HEK293 (cell line): ENCODE data around the gene DCAF7.

Experiments used
- CTCF ChIA-PET: fragments of 350-600 bp; formaldehyde crosslinking; extraction: SDS; loops from one replicate; lab custom pipeline; 2021; ENCODE audit warnings: antibody characterized with exemption; lab: Yijun Ruan, JAX
- POLR2A ChIA-PET: fragments of 300-600 bp; formaldehyde crosslinking; extraction: SDS; loops from one replicate; lab custom pipeline; 2020; ENCODE audit warnings: antibody characterized with exemption, inconsistent platforms; lab: Yijun Ruan, JAX
- H3K27ac ChIP-seq: fragments of 200-500 bp; sonication (Bioruptor generic); 2 replicates; pipeline ENCODE4 v1.5.1; 2014; ENCODE audit warnings: low read depth, low read length, control low read depth, inconsistent platforms; ENCODE audit errors: extremely low read depth
- H3K36me3 ChIP-seq, 2 experiments: fragments of 200-500 bp in 1 of 2; sonication (Bioruptor generic) in 1 of 2; 1 replicate in 1 of 2; 2 replicates in 1 of 2; pipeline ENCODE4 v1.5.1; 2014 to 2017; ENCODE audit warnings: inconsistent platforms in 2 of 2, low read length in 2 of 2; ENCODE audit not compliant: control insufficient read depth in 2 of 2, insufficient read depth in 1 of 2
- H3K4me1 ChIP-seq: fragments of 200-500 bp; sonication (Bioruptor generic); 2 replicates; pipeline ENCODE4 v1.5.1; 2014; ENCODE audit warnings: mild to moderate bottlenecking, low read length, inconsistent platforms; ENCODE audit not compliant: control insufficient read depth, insufficient read depth
- H3K4me3 ChIP-seq: 2 replicates; pipeline ENCODE4 v1.5.1; 2011; ENCODE audit warnings: low read depth, mild to moderate bottlenecking, control low read depth, low read length, moderate library complexity
- H3K9me3 ChIP-seq: fragments of 200-500 bp; sonication (Bioruptor generic); 2 replicates; pipeline ENCODE4 v1.5.1; 2014; ENCODE audit warnings: low read depth, low read length, inconsistent platforms; ENCODE audit not compliant: control insufficient read depth, insufficient read depth
- KLF1 ChIP-seq: fragments of 450-650 bp; formaldehyde crosslinking; IDR thresholded peaks from 2 replicates; pipeline ENCODE4 v1.5.1; 2016; ENCODE audit warnings: missing biosample characterization, missing genetic modification characterization
- MYNN ChIP-seq: fragments of 450-650 bp; formaldehyde crosslinking; IDR thresholded peaks from 2 replicates; pipeline ENCODE4 v1.5.1; 2016; ENCODE audit warnings: missing biosample characterization, missing genetic modification characterization, borderline replicate concordance
- OSR2 ChIP-seq: fragments of 450-650 bp; formaldehyde crosslinking; IDR thresholded peaks from 2 replicates; pipeline ENCODE4 v1.5.1; 2016; ENCODE audit warnings: missing biosample characterization, missing genetic modification characterization
- SALL2 ChIP-seq: fragments of 450-650 bp; formaldehyde crosslinking; IDR thresholded peaks from 2 replicates; pipeline ENCODE4 v1.5.0; 2017; ENCODE audit warnings: missing biosample characterization, mild to moderate bottlenecking, missing genetic modification characterization, borderline replicate concordance
- TSHZ1 ChIP-seq: fragments of 450-650 bp; formaldehyde crosslinking; IDR thresholded peaks from 2 replicates; pipeline ENCODE4 v1.5.1; 2016; ENCODE audit warnings: missing biosample characterization, missing genetic modification characterization, borderline replicate concordance
- ZFP41 ChIP-seq: fragments of 450-650 bp; formaldehyde crosslinking; IDR thresholded peaks from 2 replicates; pipeline ENCODE4 v1.5.1; 2016; ENCODE audit warnings: missing biosample characterization, missing genetic modification characterization, borderline replicate concordance
- ZFP69B ChIP-seq: fragments of 450-650 bp; formaldehyde crosslinking; IDR thresholded peaks from 2 replicates; pipeline ENCODE4 v1.5.1; 2016; ENCODE audit warnings: missing biosample characterization, missing genetic modification characterization
- ZNF146 ChIP-seq: fragments of 450-650 bp; formaldehyde crosslinking; IDR thresholded peaks from 2 replicates; pipeline ENCODE4 v1.5.1; 2016; ENCODE audit warnings: missing biosample characterization, missing genetic modification characterization
- ZNF174 ChIP-seq: fragments of 450-650 bp; formaldehyde crosslinking; IDR thresholded peaks from 2 replicates; pipeline ENCODE4 v1.5.0; 2017; ENCODE audit warnings: missing biosample characterization, mild to moderate bottlenecking, missing genetic modification characterization
- ZNF248 ChIP-seq: fragments of 450-650 bp; formaldehyde crosslinking; IDR thresholded peaks from 2 replicates; pipeline ENCODE4 v1.5.1; 2017; ENCODE audit warnings: missing biosample characterization, missing genetic modification characterization
- ZNF280D ChIP-seq: fragments of 450-650 bp; formaldehyde crosslinking; IDR thresholded peaks from 2 replicates; pipeline ENCODE4 v1.5.1; 2016; ENCODE audit warnings: missing biosample characterization, missing genetic modification characterization
- ZNF354C ChIP-seq: fragments of 450-650 bp; formaldehyde crosslinking; IDR thresholded peaks from 2 replicates; pipeline ENCODE4 v1.5.1; 2016; ENCODE audit warnings: missing biosample characterization, missing genetic modification characterization, low read depth, borderline replicate concordance
- ZNF394 ChIP-seq: fragments of 450-650 bp; formaldehyde crosslinking; IDR thresholded peaks from 2 replicates; pipeline ENCODE4 v1.5.1; 2016; ENCODE audit warnings: missing biosample characterization, missing genetic modification characterization, mild to moderate bottlenecking, moderate library complexity, borderline replicate concordance
- ZNF48 ChIP-seq: fragments of 450-650 bp; formaldehyde crosslinking; IDR thresholded peaks from 2 replicates; pipeline ENCODE4 v1.5.1; 2016; ENCODE audit warnings: missing biosample characterization, missing genetic modification characterization
- ZNF623 ChIP-seq: fragments of 450-650 bp; formaldehyde crosslinking; IDR thresholded peaks from 2 replicates; pipeline ENCODE4 v1.5.1; 2016; ENCODE audit warnings: missing biosample characterization, missing genetic modification characterization
- ZNF777 ChIP-seq: fragments of 450-650 bp; formaldehyde crosslinking; IDR thresholded peaks from 2 replicates; pipeline ENCODE4 v1.5.1; 2017; ENCODE audit warnings: missing biosample characterization, missing genetic modification characterization, borderline replicate concordance
- ZSCAN30 ChIP-seq: fragments of 450-650 bp; IDR thresholded peaks from 2 replicates; pipeline ENCODE4 v1.5.1; 2018; ENCODE audit warnings: missing biosample characterization, mild to moderate bottlenecking, missing genetic modification characterization, moderate library complexity

The DCAF7 gene

GRCh38 chr17:63587770-63588169 is 37.5 kb downstream of the DCAF7 start:
- peaks cover 68 to 91% of the 10 kb centered on the region in 2 experiments for H3K36me3 ChIP-seq
- TF ChIP-seq SALL2 (tag by site-specific recombination): no peak
- no peak for TF ChIP-seq ZNF174 (tag by site-specific recombination)
- TF ChIP-seq ZNF394: no peak
- no peak for TF ChIP-seq ZFP69B (tag by site-specific recombination)
- no peak for TF ChIP-seq ZNF623 (tag by site-specific recombination)
- TF ChIP-seq ZNF354C (tag by site-specific recombination): no peak
- TF ChIP-seq MYNN: no peak
- no peak for TF ChIP-seq ZFP41 (tag by site-specific recombination)
- TF ChIP-seq ZNF146 (tag by site-specific recombination): no peak
- no peak for TF ChIP-seq OSR2 (tag by site-specific recombination)
- TF ChIP-seq ZNF777: no peak
- no peak for TF ChIP-seq KLF1 (tag by site-specific recombination)
- no peak for TF ChIP-seq ZNF280D
- TF ChIP-seq, all 188 proteins: peak for 0
- no peaks in the 10 kb centered on the region for H3K9me3 ChIP-seq
- H3K27ac ChIP-seq: no peak overlapping the region
- no peaks in the 10 kb centered on the region for H3K4me1 ChIP-seq
- CTCF ChIA-PET: interaction anchor here (0.7 to 1.3 kb wide), 3 partner anchors 30 to 251 kb away, joined by 3 to 5 read pairs (median 4); no protein-coding TSS in a partner anchor
- no peak overlapping the region for H3K4me3 ChIP-seq
- POLR2A ChIA-PET: no interaction called here

- POLR2A ChIA-PET: no interaction called here
These were observed 38.5 kb downstream of the DCAF7 start for GRCh38 chr17:63588797-63589196.

More at GRCh38 chr17:63588797-63589196, 38.5 kb downstream of the DCAF7 start:
- TF ChIP-seq ZSCAN30: no peak
- no peak for TF ChIP-seq ZNF48 (tag by site-specific recombination)
- no peak for TF ChIP-seq ZNF248 (tag by site-specific recombination)
- no peak for TF ChIP-seq ZNF394
- no peak for TF ChIP-seq TSHZ1 (tag by site-specific recombination)
- TF ChIP-seq, all 188 proteins: peak for 0
- Histone ChIP-seq H3K27ac (no peak overlapping the region), H3K4me1 (no peaks in the 10 kb centered on the region), H3K9me3 (no peaks in the 10 kb centered on the region), H3K4me3 (no peak overlapping the region), H3K36me3 (peaks cover 62 to 91% of the 10 kb centered on the region in 2 experiments)
- CTCF ChIA-PET: interaction anchor here (1.1 kb wide), 1 partner anchor 153 kb away, joined by 3 read pairs; no protein-coding TSS in a partner anchor
